Measurements from ENCODE around the gene FTO.
A peak's percentile ranks its signal among the peaks of the same experiment; 100 is the strongest.
"Not testable (repeated sequence)": the region's sequence is repeated elsewhere in the genome, so short reads cannot be mapped to it uniquely, and the experiment has no call there.

FTO gene
- 39.0 reads per million, percentile 63 among the genes with 10 or more reads in this experiment for total RNA-seq

DNA sequence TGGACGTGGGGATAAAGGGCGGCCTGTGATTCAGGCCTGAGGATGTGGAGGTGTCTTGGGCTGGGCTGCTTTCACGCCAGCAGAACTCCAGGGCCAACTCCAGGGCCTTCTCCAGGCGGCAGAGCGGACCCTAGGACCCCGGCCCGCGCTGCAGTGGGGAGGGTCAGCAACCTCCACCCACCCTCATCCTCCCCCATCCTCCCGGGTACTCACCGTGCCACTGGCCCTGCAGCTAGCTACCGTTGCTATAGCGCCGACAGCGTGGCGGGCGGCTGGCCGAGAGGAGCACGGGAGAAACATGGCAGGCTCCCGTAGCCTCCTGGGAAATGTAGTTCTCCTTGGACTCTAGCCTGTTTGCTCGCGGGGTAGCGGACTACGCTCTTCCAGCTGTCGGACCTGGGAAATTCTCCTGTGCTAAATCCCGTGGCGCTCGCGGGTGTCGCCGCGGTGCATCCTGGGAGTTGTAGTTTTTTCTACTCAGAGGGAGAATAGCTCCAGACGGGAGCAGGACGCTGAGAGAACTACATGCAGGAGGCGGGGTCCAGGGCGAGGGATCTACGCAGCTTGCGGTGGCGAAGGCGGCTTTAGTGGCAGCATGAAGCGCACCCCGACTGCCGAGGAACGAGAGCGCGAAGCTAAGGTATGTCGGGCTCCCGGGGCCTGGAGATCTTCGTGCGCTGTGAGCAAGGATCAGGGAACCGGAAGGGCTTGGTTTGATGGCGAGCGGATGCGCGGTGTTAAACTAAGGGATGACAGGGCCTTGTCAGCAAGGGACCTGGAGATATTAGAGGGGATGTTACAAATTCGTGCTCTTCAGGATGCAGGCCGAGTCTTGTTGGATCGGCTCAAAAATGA is at the start of gene FTO, which contains the start of gene RPGRIP1L:
Gene FTO, plus strand, starts transcription at position 567 of the 855 bp plus-strand sequence.
Gene RPGRIP1L, minus strand, starts transcription at position 270 of the 855 bp plus-strand sequence. CDS start 3,136 bp downstream, outside the sequence.
- DNase-seq, result peak; percentile 98

DNA sequence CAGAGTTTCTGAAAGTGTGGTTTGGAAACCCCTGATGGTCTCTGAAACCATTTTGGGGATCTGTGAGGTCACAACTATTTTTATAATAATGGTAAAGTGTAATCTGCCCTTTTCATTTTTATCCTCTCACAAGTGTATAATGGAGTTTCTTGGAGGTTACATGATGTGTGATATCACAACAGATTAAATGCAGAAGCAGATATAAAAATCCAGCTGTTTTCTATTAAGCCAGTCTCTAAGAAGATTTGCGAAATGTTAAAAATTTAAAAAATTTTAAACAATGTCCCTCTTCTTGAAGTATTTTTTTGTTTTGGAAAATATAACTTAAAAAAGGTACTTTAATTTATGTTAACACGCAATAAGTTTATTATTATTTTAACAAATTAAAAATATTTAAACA is 49.0 kb upstream of the FTO start:
- no peak for DNase-seq

DNA sequence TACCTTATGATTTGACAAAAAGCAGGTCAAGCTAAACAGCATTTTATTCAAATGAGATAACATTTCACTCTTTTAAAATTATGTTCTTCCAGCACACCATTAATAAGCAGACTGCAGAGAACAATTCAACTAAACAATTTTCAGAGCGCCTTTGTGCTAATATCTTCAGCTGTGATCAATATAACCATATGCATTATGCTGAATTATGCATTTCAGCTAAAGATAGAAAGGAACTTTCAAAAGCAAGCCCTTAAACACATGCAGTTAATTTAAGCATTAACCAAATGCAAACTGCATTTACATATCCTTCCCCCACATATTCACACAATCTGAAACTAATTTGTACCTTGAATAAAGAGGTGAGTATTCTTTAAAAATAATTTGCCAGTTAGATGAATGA is 41.9 kb upstream of the FTO start:
- DNase-seq, result no peak

DNA sequence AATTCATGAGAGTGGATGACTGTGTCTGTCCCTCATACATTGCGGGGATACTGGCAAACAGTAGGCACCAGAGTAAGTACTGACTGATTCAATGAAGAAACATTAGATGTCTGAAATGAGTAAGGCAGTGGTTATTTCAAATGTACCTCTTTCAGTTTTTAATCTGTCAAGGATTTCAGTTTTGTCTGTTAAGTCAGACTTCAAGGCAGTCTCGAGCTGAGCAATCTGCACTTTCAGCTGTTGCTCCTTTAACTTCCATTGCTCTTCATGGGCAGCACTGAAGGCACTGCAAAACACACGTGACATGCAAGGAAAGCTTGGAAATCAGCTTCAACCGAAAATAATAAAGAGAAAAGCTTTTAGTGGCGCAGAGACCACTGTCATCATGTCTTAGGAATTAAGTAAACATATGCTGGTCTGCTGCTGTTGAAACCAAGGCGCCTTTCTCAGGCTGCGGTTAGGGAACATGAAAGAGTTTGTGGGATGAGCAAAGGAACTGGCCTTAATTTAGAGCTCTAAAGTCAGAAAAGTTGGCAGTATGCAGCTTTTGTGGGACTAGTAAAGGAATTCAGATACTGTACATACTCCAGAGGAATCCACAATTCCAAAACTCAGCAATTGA is 39.1 kb upstream of the FTO start:
- no peak for DNase-seq

DNA sequence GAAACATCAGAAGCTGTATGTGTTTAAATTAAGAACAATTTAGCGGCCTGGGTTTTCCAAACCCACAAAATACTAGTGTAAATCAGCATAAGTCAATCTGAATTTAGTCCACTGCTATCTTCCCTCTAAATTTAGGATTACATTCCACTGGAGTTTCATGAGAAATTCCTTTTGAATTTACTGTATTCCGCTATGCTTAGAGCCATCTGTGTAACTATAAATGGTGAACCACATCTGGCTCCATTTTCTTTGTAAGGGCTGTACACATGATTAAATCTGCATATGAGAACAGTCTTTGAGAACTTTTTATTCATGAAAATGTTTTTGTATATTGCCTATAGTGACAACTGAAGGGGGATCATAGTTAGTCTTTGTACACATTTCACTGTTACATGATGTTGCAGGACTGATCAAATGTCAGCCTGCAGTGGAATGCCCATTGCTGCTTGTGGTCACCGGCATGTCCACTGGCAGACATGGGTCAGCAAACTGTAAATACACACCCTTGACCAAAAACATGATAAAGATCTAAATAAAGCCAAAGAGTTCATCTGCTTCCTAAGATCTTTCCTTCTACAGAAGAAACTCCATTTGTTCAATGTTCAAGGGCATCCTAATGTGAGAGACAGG is 37.1 kb upstream of the FTO start:
- no peak for DNase-seq

DNA sequence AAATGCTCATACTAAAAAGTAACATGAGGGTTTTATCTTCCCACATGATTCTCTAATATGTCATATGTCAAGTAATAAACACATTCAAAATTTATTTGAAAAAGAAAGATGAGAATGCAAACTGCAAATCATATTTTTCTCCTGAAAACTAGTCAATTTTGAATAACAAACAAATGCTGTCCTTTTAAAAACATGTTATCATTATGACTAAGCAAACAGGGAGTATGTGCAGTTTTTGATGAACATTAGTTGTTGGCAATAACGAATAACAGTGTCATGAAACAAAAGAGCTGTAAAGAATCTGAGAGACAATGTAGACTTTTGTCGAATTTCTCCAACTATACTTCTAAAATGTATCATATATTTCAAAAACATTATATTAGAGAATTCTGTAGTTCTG is 35.1 kb upstream of the FTO start:
- DNase-seq, result no peak

DNA sequence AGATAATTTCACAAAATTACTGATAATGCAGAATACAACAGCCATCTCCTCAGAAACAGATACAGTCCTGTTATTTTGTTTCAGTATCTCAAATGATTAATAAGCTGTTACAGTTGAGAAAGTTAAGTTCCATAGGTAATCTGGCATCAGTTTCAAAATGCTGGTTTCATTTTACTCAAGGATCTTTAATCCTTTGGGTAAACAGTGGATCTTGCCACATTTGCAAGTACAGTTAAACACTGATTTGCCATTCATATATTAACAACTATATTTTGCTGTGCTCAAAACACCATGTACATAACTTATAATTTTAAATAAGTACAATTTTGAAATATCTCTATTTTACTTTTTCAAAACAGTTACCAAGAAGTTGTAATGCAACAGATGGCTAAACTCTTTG is 31.5 kb upstream of the FTO start:
- DNase-seq, result no peak

DNA sequence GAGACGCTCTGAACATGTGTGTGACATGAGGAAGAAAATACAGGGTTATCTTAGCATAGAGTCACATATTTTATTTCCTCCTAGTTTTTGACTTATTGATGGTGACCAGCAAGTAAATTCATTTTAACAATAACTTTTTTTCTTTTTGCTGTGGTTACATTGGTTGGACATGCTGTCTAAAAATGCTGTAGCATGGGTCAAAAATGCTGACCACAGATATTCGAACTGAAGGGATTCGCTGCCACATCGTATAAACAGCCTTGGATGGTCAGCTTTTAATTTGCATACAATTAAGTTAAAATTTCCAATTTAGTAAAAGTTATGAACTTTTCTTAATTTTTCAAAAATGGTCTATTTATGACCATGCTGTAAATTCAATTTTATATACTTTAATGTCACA is 30.8 kb upstream of the FTO start:
- no peak for DNase-seq

DNA sequence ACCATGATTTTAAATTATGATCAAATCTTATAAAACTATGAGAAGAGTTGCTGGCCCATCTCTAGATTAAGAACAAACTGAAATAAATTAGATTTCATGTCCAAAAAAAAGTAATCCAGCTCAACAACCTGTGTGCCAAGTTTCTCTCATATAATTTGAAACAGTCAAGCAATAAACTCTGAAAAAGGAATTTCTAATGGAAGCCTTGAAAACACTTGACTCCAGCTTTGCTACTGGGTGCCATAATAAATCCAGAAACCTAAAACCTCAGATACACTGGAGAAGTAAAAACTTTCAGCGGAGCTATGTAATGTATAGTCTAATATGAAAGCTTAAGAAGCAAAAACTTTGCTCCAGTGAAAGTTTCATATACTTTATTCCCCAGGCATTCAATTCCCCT is 25.8 kb upstream of the FTO start:
- DNase-seq, result no peak

DNA sequence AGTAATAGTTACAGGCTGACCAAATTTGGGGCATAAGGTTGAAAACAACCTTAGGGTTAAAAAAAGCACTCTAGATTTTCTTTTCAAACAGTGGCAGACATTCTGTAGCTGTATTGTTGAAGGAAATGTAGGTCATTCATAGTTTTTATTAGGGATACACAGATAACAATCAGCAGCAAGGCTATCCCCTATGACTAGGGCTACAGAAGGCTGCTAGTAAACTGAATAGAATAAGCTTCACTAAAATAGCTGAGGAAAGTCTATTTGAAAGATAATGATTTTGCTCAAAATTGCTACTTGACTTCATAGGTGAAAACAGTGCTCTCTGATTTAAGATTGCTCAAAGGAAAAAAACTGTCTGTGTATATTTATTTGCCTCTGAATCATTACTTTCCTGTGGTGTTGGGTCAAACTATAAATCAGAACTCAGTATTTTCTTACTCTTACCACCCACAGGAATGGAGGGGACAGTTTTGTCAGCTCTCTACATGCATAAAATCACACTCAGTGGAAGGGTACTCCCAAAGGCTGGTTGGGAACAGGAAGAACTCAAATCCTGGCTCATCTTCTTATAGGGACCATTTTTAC is 25.1 kb upstream of the FTO start:
- no peak for DNase-seq

DNA sequence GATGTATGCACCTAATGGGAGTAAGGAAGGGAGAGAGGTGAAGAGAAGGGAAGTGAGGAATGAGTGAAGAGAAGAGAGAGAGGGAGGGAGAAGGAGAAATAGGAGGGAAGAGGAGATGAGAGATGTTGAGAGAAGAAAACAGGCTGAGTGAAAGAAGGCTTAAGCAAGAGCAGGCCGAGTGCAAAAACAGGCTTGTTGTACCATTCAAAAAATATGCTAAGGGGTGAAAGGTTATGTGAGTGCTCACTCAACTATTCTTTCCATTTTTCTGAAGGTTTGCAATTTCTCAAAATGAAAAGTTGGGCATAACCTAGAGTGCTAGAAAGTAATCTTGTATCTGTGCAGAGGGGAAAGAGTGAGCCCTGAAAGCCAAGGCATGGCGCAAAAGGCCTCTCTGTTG is 23.2 kb upstream of the FTO start:
- no peak for DNase-seq

DNA sequence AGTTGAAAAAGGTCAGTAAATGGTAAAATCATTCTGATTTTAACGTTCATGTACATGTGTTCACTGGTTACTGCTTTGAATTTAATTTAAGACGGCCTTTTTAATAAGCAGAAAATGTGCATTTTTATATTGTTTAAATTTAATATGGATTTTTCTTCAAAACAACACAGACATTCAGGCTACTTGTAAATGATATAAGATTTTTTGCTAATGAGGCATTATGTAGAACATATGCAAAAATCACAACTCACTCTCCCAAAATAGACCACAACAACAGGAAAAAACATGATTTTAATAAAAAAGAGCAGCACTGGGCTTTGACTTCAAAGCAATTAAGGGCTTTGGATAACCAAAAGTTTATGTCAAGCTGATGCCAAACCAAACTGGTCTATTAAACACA is 22.6 kb upstream of the FTO start:
- DNase-seq, result no peak

DNA sequence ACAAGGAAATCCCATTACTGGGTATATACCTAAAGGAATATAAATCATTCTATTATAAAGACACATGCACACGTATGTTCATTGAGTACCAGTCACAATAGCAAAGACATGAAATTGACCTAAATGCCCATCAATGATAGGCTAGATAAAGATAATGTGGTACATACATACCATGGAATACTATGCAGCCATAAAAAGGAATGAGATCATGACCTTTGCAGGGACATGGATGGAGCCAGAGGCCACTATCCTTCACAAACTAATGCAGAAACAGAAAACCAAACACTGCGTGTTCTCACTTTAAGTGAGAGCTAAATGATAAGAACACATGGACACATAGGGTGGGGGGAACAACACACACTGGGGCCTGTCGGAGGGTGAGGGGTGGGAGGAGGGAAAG is 18.6 kb upstream of the FTO start:
- not testable (repeated sequence) for DNase-seq

DNA sequence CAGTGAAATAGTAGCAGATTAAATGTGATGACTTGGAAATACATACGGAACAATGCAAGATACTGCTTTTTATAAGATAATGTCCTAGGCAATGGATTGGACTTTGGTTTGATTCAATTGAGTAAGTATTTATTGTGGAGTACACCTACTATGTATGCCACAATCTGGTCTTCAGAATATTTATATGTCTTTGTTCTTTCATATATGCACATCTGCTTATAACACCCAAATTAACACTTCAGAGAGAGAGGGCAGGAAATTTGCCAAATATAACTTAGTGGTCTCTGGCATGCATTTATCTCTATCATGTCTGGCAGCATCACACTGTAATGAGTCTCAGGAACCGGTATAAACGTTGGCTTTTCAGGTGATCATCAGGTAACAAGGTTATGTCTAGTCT is 17.2 kb upstream of the FTO start:
- DNase-seq, result no peak

DNA sequence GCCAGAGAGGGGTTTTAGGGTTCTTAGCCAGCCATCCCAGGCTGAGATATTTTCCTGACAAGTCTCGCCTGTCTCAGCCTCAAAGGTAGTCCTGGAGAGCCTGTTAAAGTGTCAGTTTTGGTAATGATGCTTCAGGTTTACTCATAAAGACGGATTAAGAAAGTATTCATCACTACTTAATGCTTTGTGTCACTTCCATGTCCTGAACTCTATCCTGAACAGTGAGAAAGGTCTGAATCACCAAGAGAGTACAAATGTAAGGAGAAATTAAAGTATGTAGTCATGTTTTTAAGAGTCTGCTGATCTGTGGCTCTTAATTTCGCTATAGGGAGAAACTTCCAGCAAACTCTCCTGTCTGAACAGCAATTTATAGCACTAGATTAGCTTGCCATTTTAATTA is 14.3 kb upstream of the FTO start:
- no peak for DNase-seq

DNA sequence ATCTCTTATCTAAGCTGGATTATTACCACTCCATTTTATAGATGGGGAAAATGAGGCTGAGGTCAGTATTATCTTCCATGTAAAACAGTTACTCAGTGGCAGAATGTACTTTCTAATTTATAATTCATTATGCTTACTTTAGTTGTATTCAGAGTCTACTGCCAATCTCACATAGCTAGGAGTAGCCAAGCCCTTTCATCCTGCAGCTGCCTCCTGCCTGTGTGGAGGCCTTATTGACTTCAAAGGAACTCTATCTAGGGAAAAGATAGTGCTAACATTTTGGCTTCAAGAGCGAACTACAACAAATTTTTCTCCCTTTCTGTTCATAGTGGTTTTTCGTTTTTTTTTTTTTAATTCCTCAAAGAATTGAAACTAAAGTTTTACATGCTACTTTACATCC is 13.2 kb upstream of the FTO start:
- no peak for DNase-seq

DNA sequence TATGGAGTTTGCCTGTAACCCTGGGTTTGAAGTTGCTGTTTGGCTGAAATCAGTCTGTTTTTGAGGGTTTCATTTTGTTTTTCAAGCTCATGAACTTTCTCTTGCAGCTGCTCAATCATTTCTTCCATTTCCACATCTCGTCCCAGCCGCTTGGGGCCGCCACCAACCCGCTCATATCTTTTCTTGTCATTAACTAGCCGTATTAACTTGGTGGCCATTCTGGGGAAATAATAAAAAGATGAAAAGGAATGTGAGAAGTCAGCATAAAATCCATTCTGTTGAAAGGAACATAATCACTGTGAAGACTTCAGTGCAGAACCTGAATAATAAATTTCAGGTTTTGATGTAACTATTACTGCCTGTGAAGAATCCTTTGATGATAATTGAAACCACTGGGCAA is 11.8 kb upstream of the FTO start:
- DNase-seq, result no peak

DNA sequence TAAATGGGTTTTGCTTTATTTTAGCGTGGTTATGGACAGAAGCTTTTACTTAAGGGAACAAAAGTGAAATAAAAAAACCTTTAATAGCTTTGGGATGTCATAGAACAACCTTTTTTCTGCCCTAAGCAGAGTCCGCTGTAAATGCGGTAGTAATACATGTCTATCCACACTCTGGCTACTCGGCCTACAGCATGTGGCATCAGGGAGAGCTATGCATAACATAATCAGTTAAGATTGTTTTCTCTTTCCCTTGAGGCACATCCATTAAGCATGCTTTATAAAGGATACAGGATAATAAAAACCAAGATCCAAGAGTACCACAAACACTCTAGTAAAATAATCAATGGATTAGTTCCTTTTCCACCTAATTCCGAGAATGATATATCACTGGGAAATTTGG is 10.6 kb upstream of the FTO start:
- DNase-seq, result no peak

DNA sequence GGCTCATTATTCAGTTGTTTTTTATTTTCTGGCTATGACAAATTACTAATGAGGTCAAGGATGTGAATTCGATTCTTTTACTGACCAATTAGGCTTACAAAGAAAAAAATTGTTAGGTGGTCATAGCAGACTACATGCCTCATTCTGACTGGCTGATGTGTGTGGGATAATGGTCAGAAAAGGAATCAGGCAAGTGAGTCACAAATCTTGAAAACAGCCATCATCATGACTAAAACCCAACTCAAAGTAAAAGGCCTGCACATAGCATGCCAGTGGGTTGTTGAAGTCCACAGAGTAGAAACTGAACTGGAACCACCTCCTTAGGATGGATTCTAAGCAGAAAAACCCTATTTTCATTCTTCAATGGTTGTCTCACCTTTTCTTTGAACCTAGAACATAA is 8.9 kb upstream of the FTO start:
- DNase-seq, result no peak

DNA sequence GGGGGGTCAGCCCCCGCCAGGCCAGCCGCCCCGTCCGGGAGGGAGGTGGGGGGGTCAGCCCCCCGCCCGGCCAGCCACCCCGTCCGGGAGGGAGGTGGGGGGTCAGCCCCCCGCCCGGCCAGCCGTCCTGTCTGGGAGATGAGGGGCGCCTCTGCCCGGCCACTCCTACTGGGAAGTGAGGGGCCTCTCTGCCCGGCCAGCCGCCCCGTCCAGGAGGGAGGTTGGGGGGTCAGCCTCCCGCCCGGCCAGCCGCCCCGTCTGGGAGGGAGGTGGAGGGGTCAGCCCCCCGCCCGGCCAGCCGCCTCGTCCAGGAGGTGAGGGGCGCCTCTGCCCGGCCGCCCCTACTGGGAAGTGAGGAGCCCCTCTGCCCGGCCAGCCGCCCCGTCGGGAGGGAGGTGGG is 5.7 kb upstream of the FTO start:
- not testable (repeated sequence) for DNase-seq

DNA sequence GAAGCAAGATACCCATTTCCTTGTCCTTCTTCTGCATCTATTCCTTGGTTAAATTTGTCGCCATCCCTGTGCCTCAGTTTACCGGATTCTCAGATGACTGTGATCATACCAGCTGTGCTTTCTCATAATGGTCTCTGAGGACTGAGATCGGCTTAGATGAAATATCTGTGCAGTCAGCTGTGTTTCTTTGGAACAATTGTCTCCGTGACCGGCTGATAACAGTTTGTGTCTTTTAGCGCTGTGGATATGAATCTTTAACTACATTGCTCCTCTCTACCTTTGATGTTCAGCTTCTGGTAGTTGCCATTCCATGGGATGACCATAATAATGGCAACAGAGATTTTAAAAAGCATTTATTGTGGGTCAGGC is 473 bp downstream of the FTO start:
- no peak for DNase-seq

DNA sequence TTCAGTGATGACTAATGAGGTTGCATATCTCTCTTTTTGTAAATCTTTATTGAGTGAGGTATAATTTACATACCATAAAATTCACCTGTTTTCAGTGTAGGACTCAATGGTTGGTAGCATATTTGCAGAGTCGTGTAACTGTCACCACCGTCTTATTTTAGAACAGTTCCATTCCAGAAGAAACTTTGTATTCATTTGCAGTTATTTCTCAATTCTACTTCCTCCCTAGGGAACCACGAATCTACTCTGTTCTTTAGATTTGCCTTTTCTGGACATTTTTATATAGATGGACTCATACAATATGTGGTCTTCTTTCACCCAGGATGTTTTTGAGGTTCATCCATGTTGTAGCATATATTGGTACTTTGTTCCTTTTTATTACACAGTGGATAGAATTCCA is 3.7 kb downstream of the FTO start:
- DNase-seq, result no peak

DNA sequence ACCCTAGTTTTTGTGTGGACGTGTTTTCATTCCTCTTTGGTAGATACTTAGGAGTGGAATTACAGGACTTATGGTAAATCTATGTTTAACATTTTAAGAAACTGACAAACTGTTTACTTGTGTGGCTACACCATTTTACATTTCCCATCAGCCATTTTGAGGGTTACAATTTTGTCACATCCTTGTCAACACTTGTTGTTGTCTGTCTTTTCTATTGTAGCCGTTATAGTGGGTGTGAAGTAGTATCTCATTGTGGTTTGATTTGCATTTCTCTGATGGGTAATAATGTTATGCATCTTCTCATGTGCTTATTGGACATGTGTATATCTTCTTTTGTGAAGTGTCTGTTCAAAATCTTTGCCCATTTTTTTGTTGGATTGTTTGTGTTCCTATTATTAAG is 4.5 kb downstream of the FTO start:
- no peak for DNase-seq

DNA sequence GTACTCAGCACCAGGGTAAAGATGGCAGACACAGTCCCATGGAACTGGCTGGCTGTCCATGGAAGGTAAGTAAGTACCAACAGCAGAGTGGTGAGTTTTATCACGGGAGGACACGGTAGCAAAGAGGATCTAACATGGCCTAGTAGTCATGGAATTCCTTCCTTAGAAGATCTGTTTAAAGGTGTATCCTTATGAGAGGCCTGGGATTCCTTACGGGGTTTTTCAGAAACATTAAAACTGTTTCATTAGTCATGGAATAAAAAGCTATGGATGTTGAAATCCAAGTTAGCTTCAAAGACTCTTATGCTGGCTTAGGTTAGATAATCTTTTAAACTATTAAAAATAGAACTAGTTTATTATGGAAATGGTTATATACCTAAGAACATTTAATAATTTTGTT is 7.4 kb downstream of the FTO start:
- DNase-seq, result no peak

Data from effector CD4-positive, alpha-beta T cell (primary cell).